ENCODE data around the gene ABCC1.

The ABCC1 gene

DNA sequence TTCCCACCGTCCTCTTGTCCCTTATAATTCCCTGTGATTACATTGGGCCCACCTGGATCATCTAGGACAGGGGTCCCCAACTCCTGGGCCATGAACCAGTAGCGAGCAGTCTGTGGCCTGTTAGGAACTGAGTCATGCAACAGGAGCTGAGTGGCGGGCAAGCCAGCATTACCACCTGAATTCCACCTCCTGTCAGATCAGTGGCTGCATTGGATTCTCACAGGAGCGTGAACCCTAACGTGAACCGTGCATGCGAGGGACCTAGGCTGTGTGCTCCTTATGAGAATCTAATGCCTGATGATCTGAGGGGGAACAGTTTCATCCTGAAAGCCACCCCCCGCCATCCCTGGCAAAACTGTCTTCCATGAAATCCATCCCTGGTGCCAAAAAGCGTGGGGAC, 36.8 kb downstream of the ABCC1 start:
- H3K4me3 ChIP-seq (ENCODE audit: insufficient read length, low read depth) = no peak overlapping the region
- H3K9ac ChIP-seq (ENCODE audit: insufficient read length, low read depth) = no peak overlapping the region
- peaks cover 5% of the 10 kb centered on the region for H3K4me1 ChIP-seq (ENCODE audit: insufficient read depth, insufficient read length)
- H3K9me3 ChIP-seq (ENCODE audit: insufficient read depth, low read length) = peaks cover 15% of the 10 kb centered on the region
- no peaks in the 10 kb centered on the region for H3K27me3 ChIP-seq (ENCODE audit: insufficient read depth, insufficient read length)
- TF ChIP-seq ZNF274 (IDR thresholded peaks at IDR 0.05; ENCODE audit: low read depth, low read length) (no peak), SUZ12 (IDR thresholded peaks at IDR 0.05; ENCODE audit: extremely low read depth, insufficient read depth, insufficient read length) (no peak), YY1 (IDR thresholded peaks at IDR 0.05; ENCODE audit: insufficient read depth, insufficient read length) (no peak)
- H3K36me3 ChIP-seq (ENCODE audit: insufficient read depth, insufficient read length, low read length) = peaks cover 13% of the 10 kb centered on the region
- no peak for DNase-seq (ENCODE audit: low read depth, low spot score)

DNA sequence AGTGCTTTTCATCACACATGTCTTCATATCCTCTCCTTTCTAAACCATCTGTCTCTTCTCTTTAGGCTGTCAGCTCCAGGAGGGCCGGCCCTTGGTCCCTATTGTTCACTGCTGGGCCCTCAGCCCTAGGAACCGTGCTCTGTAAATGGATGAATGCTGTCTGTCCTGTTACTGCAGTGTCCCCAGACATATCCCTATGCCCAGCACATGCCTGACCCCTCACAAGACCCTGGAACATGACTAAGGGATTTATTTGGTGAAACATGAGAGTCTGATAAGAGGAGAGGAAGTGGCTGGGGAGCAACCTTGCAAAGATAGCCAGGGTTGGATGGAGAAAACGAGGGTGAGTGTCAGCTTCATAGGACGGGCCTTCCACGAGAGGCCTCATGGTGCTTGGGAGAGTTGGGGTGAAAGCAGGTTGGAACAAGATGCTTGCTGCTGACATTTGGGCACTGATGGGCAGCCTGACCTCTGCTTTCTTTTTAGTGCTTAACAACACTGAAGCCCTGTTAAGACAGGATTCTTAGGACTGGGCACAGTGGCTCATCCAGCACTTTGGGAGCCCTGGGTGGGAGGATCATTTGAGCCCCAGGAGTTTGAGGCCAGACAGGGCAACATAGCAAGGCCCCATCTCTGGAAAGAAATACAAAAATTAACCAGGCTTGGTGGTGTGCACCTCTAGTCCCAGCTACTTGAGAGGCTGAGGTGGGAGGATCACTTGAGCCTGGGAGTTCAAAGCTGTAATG, 39.0 kb downstream of the ABCC1 start:
- Histone ChIP-seq H3K27me3 (ENCODE audit: insufficient read depth, insufficient read length) (no peaks in the 10 kb centered on the region), H3K36me3 (ENCODE audit: insufficient read depth, insufficient read length, low read length) (peaks cover 24% of the 10 kb centered on the region), H3K4me3 (ENCODE audit: insufficient read length, low read depth) (no peak overlapping the region), H3K9ac (ENCODE audit: insufficient read length, low read depth) (no peak overlapping the region), H3K9me3 (ENCODE audit: insufficient read depth, low read length) (no peaks in the 10 kb centered on the region), H3K4me1 (ENCODE audit: insufficient read depth, insufficient read length) (peaks cover 11% of the 10 kb centered on the region)
- no peak for DNase-seq (ENCODE audit: low read depth, low spot score)
- TF ChIP-seq SUZ12 (IDR thresholded peaks at IDR 0.05; ENCODE audit: extremely low read depth, insufficient read depth, insufficient read length) = no peak
- TF ChIP-seq YY1 (IDR thresholded peaks at IDR 0.05; ENCODE audit: insufficient read depth, insufficient read length) = no peak
- no peak for TF ChIP-seq ZNF274 (IDR thresholded peaks at IDR 0.05; ENCODE audit: low read depth, low read length)

DNA sequence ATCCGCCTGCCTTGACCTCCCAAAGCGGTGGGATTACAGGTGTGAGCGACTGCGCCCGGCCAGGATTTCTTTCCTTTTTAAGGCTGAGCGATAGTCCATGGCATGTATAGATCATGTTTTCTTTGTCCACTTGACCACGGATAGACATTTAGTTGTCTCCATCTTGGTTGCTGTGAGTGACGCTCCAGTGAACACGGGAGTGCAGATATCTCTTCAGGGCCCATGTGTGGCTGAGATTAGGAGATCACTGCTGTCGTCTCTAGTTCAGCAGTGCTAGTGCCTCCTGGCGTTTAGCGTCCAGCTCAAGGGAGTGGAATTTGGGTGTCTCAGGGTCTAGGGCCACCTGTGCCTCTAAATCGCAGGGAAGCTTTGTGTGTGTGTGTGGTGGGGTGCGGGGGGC, 41.5 kb downstream of the ABCC1 start:
- H3K4me1 ChIP-seq (ENCODE audit: insufficient read depth, insufficient read length) = peaks cover 11% of the 10 kb centered on the region
- DNase-seq (ENCODE audit: low read depth, low spot score) = no peak
- no peaks in the 10 kb centered on the region for H3K27me3 ChIP-seq (ENCODE audit: insufficient read depth, insufficient read length)
- H3K4me3 ChIP-seq (ENCODE audit: insufficient read length, low read depth) = no peak overlapping the region
- H3K36me3 ChIP-seq (ENCODE audit: insufficient read depth, insufficient read length, low read length) = peaks cover 31% of the 10 kb centered on the region
- TF ChIP-seq ZNF274 (IDR thresholded peaks at IDR 0.05; ENCODE audit: low read depth, low read length) = no peak
- no peak for TF ChIP-seq SUZ12 (IDR thresholded peaks at IDR 0.05; ENCODE audit: extremely low read depth, insufficient read depth, insufficient read length)
- TF ChIP-seq YY1 (IDR thresholded peaks at IDR 0.05; ENCODE audit: insufficient read depth, insufficient read length) = no peak
- no peak overlapping the region for H3K9ac ChIP-seq (ENCODE audit: insufficient read length, low read depth)
- no peaks in the 10 kb centered on the region for H3K9me3 ChIP-seq (ENCODE audit: insufficient read depth, low read length)

DNA sequence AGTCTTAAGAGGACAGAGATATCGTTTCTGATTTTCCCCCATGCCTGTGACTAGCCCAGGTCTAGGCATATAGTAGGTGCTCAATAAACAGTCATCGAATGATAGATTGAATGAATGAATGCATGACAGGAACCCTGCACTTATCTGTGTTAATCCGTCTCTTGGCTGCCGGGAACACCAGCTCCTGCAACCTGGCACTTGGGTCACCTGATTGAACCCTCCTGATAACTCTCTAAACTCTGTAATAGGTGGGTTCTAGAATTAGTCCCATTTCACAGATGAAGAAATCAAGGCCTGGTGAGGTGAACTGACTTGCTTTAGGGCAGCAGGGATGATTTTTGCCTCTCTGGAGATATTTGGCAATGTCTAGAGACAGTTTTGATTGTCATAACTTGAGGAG, 43.7 kb downstream of the ABCC1 start:
- no peak for TF ChIP-seq YY1 (IDR thresholded peaks at IDR 0.05; ENCODE audit: insufficient read depth, insufficient read length)
- TF ChIP-seq ZNF274 (IDR thresholded peaks at IDR 0.05; ENCODE audit: low read depth, low read length) = no peak
- no peak for TF ChIP-seq SUZ12 (IDR thresholded peaks at IDR 0.05; ENCODE audit: extremely low read depth, insufficient read depth, insufficient read length)
- H3K27me3 ChIP-seq (ENCODE audit: insufficient read depth, insufficient read length) = no peaks in the 10 kb centered on the region
- H3K4me3 ChIP-seq (ENCODE audit: insufficient read length, low read depth) = no peak overlapping the region
- H3K4me1 ChIP-seq (ENCODE audit: insufficient read depth, insufficient read length) = peaks cover 21% of the 10 kb centered on the region
- no peak overlapping the region for H3K9ac ChIP-seq (ENCODE audit: insufficient read length, low read depth)
- no peaks in the 10 kb centered on the region for H3K9me3 ChIP-seq (ENCODE audit: insufficient read depth, low read length)
- H3K36me3 ChIP-seq (ENCODE audit: insufficient read depth, insufficient read length, low read length) = peaks cover 27% of the 10 kb centered on the region
- DNase-seq (ENCODE audit: low read depth, low spot score) = no peak

DNA sequence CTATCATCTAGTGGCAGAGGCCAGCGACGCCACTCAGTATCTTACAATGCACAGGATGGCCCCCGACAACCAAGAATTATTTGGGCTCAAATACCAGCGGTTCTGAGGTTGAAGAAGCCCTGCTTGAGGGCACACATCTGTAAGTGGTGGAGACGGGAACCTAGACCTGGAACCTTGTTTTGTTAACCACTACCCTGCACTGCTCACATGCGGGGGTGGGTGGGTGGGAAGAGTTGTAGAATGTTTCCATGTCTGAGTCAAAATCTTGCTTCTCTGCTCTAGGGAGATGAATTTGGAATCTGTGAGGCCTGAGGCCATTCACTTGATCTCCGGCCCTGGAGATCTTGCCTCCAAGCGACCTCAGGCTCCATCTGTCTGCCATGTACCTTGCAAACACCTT, 44.1 kb downstream of the ABCC1 start:
- Histone ChIP-seq H3K4me3 (ENCODE audit: insufficient read length, low read depth) (no peak overlapping the region), H3K27me3 (ENCODE audit: insufficient read depth, insufficient read length) (no peaks in the 10 kb centered on the region), H3K36me3 (ENCODE audit: insufficient read depth, insufficient read length, low read length) (peaks cover 27% of the 10 kb centered on the region), H3K4me1 (ENCODE audit: insufficient read depth, insufficient read length) (peaks cover 22% of the 10 kb centered on the region), H3K9ac (ENCODE audit: insufficient read length, low read depth) (no peak overlapping the region), H3K9me3 (ENCODE audit: insufficient read depth, low read length) (no peaks in the 10 kb centered on the region)
- TF ChIP-seq YY1 (IDR thresholded peaks at IDR 0.05; ENCODE audit: insufficient read depth, insufficient read length) = no peak
- no peak for TF ChIP-seq SUZ12 (IDR thresholded peaks at IDR 0.05; ENCODE audit: extremely low read depth, insufficient read depth, insufficient read length)
- TF ChIP-seq ZNF274 (IDR thresholded peaks at IDR 0.05; ENCODE audit: low read depth, low read length) = no peak
- no peak for DNase-seq (ENCODE audit: low read depth, low spot score)

DNA sequence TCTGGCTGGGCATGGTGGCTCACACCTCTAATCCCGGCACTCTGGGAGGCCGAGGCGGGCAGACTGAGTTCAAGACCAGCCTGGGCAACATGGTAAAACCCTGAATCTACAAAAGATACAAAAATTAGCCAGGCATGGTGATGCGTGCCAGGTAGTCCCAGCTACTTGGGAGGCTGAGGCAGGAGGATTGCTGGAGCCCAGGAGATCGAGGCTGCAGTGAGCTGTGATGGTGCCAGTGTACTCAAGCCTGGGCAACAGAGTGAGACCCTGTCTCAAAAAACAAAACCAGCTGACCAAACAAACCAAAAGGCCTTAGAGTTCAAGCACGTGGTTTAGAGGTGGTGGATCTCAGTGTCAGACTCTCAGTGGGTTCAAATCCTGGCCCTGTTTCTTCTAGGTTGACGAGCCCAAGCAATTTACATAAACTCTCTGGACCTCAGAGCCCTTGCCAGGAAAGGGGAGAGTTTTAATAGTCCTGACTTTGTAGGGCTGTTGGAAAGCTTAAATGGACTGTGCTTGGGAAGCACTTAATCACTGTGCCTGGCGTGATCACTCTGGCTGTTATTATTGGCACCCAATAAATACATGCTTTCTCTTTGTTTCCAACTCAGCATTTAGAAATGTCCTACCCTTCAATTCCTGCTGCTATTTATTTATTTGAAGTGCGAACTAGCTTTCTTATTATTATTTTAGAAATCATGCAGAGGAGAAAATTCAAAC, 44.7 kb downstream of the ABCC1 start:
- TF ChIP-seq SUZ12 (IDR thresholded peaks at IDR 0.05; ENCODE audit: extremely low read depth, insufficient read depth, insufficient read length) (no peak), ZNF274 (IDR thresholded peaks at IDR 0.05; ENCODE audit: low read depth, low read length) (no peak), YY1 (IDR thresholded peaks at IDR 0.05; ENCODE audit: insufficient read depth, insufficient read length) (no peak)
- Histone ChIP-seq H3K9me3 (ENCODE audit: insufficient read depth, low read length) (no peaks in the 10 kb centered on the region), H3K4me3 (ENCODE audit: insufficient read length, low read depth) (no peak overlapping the region), H3K9ac (ENCODE audit: insufficient read length, low read depth) (no peak overlapping the region), H3K27me3 (ENCODE audit: insufficient read depth, insufficient read length) (no peaks in the 10 kb centered on the region), H3K4me1 (ENCODE audit: insufficient read depth, insufficient read length) (peaks cover 19% of the 10 kb centered on the region), H3K36me3 (ENCODE audit: insufficient read depth, insufficient read length, low read length) (peaks cover 27% of the 10 kb centered on the region)
- no peak for DNase-seq (ENCODE audit: low read depth, low spot score)

DNA sequence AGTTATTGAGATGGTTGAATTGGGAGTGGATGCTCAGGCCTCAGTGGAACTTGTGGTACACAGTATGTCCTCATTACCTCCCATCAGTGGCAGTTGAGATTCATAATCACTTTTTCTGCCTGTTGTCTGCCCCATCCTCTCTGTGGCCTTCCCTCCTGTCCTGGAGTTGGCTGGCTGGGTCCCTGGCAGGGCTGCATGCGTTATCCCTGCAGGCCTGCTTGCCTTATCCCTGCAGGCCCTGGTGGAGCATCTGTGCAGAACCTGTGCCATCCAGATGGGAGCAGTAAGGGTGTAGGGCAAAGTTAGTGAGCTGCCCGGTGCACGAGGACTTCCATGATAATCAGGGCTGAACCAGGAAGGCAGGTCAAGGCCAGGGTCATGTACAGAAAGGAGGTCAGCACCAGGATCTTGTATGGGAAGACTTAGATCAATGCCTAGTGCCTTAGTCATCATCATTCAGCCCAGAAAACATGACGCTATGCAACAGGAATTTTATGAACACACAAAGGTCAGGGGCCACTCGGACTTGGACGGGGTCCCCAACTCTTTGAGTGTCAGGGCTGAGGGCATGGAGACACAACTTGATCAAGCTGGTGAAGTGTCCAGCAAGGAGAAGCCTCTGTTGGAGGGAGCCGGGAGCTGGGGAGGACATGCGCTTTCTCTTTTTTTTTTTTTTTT, 47.2 kb downstream of the ABCC1 start:
- Histone ChIP-seq H3K9ac (ENCODE audit: insufficient read length, low read depth) (no peak overlapping the region), H3K4me3 (ENCODE audit: insufficient read length, low read depth) (no peak overlapping the region), H3K9me3 (ENCODE audit: insufficient read depth, low read length) (no peaks in the 10 kb centered on the region), H3K4me1 (ENCODE audit: insufficient read depth, insufficient read length) (peaks cover 14% of the 10 kb centered on the region), H3K27me3 (ENCODE audit: insufficient read depth, insufficient read length) (no peaks in the 10 kb centered on the region), H3K36me3 (ENCODE audit: insufficient read depth, insufficient read length, low read length) (peaks cover 19% of the 10 kb centered on the region)
- TF ChIP-seq YY1 (IDR thresholded peaks at IDR 0.05; ENCODE audit: insufficient read depth, insufficient read length) (no peak), SUZ12 (IDR thresholded peaks at IDR 0.05; ENCODE audit: extremely low read depth, insufficient read depth, insufficient read length) (no peak), ZNF274 (IDR thresholded peaks at IDR 0.05; ENCODE audit: low read depth, low read length) (no peak)
- DNase-seq (ENCODE audit: low read depth, low spot score) = no peak

Data from NT2/D1 (cell line).